Hematopoietic multipotent progenitor cell treated with erythropoietin and hydrocortisone succinate and interleukin-3 and kit ligand, for 4 days (in vitro differentiated cells): ENCODE measurements around the gene LDHAL6B.

ENCODE experiments used
- DNase-seq: peaks from one replicate; pipeline ENCODE4 v3.0.0-alpha.2; 2015

Gene LDHAL6B

GRCh38 chr15:59178151-59178695 lies 28.4 kb upstream of the LDHAL6B start:
- no peak for DNase-seq

GRCh38 chr15:59179717-59180116 lies 26.9 kb upstream of the LDHAL6B start:
- no peak for DNase-seq

- DNase-seq = no peak
These were observed 25.6 kb upstream of the LDHAL6B start for GRCh38 chr15:59180945-59181600.

GRCh38 chr15:59185725-59186124 lies 20.9 kb upstream of the LDHAL6B start:
- DNase-seq = peak; percentile 35

GRCh38 chr15:59186501-59186900 lies 20.1 kb upstream of the LDHAL6B start:
- DNase-seq = no peak

DNA sequence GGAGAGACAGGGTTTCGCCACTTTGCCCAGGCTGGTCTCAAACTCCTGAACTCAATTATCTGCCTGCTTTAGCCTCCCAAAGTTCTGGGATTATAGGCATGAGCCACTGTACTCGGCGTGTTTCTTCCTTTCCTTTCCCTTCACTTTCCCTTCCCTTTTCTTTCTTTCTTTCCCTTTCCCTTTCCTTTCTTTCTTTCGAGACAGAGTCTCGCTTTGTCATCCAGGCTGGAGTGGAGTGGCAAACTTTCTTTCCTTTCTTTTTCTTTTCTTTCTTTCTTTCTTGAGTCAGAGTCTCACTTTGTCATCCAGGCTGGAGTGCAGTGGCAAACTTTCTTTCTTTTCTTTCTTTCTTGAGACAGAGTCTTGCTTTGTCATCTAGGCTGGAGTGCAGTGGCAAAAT lies 17.4 kb upstream of the LDHAL6B start:
- DNase-seq = no peak

- no peak for DNase-seq
These were observed 16.4 kb upstream of the LDHAL6B start for GRCh38 chr15:59190291-59190690.

DNA sequence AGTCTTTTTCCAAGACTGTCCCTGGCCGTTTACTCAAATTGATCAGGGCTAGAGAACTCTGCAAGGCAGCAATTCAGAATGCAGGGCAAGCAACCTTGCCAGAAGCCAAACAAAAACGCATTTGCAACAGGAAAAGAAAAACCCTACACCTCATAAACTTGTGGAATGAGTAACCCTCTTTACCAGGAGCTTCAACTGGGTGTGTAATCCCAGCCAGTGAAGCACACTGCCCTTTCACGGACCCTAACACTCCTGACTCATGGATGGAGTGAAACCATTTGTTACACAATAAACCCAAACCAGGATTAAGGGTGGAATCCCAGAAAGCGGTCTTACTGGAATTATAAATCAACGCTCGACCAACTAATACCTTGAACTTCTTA lies 14.8 kb upstream of the LDHAL6B start:
- no peak for DNase-seq

DNA sequence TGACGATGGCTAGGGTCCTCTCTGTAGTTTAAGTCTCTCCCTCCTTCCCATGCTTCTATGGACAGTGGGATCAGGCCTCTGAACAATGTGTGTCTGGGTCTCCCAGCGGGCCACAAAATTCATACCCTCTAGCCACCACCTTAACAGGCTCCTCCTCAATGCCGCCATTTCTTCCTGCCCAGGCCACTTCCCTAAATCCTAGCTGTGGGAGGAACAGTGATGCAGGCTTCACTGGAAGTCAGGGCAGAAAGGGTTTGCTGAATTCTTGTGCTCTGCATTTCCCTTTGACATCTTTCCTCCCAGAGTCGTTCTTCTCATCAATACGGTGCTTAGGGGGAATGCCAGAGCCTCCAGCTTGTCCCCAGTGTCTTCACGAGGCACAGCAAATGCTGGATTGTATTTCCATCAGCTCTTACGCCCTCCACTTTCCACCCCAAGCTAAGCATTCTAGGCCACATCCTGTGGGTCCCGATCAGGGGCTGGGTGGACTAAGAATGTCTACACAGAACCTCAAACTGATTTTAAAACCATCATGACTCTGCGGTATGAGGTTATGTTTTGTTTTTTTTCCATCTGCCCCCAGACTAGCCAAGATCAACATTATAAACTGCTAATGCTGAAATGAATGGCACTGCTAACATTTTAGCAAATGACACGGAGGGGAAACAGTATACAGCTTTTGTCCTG lies 11.9 kb upstream of the LDHAL6B start:
- DNase-seq = no peak

DNA sequence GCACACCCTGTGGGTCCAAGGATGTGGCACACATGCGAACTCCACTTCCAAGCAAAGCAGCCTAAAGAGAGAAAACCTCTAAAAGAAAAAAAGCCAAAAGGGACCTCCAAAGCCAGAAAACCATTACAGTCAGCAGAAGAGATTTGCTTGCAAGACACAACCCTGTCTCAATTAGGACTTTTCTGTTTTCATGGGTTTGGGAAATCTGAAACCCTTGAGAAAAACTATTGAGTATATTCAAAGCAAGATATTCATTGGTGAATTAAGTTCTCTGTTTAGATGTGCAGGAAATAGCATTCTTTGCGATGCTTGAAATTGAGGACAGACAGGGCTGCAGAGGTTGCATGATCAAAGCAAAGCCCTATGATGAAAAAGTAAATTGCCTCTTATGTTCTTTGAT lies 10.2 kb upstream of the LDHAL6B start:
- no peak for DNase-seq

GRCh38 chr15:59197454-59197853 lies 9.2 kb upstream of the LDHAL6B start:
- no peak for DNase-seq

DNA sequence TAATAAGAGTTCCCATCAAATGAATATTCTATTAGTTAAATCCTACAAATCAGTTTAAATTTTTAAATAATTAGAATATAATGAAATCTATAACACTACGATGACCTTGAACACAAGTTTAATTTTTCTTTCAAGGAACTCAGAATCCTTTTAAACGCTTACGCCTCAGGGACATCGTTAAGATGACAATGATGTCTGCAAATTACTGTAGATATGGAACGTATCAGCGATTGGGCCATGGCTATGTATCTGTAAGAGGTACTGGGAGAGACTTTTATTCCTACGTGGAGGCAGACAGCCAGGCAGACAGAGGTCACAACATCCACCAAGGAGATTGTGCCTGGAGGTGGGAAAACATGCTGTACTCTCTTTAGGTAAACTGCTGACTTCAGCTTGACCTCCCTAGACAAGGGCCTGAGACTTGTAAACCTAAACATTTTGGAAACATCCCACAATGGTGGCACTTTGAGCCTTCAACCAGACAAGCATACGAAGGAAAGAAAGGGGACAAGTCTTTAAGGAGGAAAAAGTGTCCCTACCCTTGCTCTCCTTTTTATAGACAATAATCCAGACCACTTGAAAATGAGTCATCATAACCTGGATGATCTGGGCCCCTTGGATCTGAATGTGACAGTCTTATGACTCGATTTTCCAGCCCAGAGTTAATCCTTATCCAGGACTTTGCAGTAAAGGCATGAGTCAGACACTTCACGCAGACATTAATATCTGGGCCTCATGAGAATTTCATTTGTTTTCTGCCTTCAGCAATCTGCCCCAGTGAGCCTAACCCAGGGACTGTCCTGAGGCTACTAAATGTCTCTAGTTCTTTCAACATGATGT lies 6.8 kb upstream of the LDHAL6B start:
- DNase-seq = no peak

GRCh38 chr15:59200560-59200959 lies 6.1 kb upstream of the LDHAL6B start:
- DNase-seq = no peak

DNA sequence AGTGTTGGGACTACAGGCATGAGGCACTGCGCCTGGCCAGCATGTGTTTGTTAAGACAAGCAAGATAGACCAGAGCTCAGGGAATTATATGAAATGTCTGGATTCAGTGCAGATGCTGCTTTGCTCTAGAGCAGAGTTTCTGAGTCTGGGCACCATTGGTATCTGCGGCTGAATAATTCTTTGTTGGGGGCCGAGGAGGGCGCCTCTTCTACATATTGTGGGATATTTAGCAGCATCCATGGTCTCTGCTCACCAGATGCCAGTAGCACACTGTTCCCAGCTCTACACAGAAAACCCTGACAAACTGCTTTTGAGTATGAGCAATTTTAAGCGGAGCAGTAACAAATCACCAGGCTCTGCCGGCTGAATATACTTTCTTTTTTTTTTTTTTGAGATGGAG lies 3.6 kb upstream of the LDHAL6B start:
- no peak for DNase-seq

GRCh38 chr15:59203657-59204056 lies 3.0 kb upstream of the LDHAL6B start:
- DNase-seq = no peak

DNA sequence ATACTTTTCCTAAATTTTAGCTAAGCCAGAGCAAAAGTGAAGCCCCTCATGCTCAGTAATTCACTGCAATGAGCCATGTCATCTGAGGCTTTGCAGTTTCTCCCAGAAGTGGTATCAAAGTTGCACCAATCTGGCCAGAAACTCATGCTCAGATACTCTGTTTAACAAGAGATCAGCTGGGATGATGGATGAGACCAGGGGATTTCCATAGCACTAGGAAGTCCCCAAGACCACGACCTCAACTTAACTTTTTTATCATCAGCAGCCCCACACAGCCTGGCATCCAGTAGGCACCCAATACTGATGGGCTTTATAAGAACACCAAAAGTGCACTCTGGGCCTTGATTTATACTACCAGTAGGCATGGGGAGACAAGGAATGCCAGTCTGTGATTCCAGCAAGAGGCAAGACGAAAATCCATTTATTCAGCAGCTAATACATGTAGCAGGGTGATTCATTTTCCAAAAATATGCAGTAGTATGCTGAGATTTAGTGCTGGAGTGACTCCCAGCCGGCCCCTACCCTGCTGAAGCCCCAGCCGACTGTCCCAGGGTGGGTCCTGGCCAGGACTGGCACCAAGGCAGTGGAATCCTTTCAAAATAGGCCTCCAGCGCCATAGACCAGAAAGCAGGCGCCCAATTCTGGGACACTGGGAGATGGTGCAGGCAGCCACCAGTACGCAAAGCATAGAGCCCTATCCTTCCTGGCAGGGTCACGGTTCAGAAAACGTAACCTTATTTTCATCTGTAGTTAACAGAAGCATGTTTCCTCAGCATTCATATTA lies 612 bp upstream of the LDHAL6B start:
- DNase-seq = no peak

DNA sequence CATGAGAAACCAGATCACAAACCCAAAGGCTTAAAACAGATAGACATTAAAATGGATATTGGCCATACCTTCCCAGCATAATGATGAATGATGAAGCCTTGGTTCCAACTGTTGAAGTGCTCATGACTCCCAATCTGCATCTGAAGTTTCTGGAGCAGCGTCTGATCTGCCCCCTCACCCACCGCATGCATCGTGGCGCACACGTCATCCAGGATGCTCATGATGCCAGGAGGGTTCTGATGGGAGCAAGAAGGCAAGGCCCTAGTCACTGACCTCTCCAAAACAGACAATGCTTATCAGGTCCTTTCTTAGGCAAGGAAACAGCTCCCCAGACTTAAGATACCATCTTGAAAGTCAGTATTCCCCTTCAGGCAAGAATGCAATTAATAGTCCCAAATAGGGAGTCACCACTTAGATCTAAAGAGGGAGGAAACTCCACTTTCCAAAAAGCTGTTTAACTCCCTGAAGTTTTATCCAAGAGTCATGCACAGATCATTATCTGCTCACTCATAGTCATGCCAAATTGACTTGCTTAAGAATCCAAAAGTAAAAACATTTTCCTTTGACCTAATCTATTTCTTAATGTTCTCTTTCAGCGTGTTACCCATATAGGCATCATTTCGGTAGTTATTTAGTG lies 2.1 kb downstream of the LDHAL6B start:
- DNase-seq = no peak

- DNase-seq = no peak
These were observed 3.5 kb downstream of the LDHAL6B start for GRCh38 chr15:59210186-59210585.

DNA sequence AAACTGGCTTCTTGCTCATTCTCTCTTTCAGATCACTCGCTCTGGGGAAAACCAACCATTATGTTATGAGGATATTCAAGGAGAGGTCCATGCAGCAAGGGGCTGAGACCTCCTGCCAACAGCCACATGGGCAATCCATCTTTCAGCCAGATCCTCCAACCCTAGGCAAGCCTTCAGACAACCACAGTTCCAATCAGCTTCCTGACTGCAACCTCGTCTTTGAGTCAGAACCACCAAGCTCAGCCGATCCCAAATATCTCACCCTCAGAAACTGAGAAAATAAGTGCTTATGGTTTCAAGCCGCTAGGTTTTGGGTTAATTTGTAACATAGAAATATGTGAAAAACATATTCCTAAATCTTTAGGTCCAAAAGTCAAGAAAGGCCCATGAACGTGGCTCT lies 10.3 kb downstream of the LDHAL6B start:
- no peak for DNase-seq

GRCh38 chr15:59217876-59218498 lies 11.3 kb downstream of the LDHAL6B start:
- no peak for DNase-seq

GRCh38 chr15:59218710-59219109 lies 12.1 kb downstream of the LDHAL6B start:
- no peak for DNase-seq
